ENCODE results near the gene ADAM19.

ADAM19 gene

GRCh38 chr5:157535042-157535865, 40.3 kb downstream of the ADAM19 start:
- TF ChIP-seq GATA1 (IDR thresholded peaks at IDR 0.05; ENCODE audit: low read depth, low read length) = no peak
- no peak for TF ChIP-seq POLR2A (IDR thresholded peaks at IDR 0.05; ENCODE audit: low read length)
- peak; percentile 51 to 78 for DNase-seq

DNA sequence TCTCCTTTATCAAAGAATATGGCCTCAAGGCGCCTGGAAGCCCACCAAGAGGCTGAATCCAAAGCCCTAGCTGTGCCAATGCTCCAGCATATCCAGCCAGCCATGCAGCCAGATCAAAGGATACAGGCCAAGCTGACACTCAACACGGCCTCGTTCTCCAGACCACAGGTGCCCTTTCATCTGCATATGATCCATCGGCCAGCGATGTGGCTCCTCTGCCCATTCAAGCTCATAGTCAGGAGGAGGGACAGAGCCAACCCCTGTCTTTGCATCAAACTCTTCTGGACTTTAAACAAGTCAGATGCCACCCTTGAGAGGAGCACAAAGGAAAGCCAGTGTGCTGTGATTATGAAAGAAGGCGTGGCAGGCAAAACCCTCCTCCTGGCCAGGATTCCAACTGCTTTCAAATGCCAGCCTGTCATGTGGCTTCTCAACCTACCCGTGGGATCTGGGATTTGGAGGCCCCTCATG, 42.5 kb downstream of the ADAM19 start:
- DNase-seq = no peak
- no peak for TF ChIP-seq POLR2A (IDR thresholded peaks at IDR 0.05; ENCODE audit: low read length)
- no peak for TF ChIP-seq GATA1 (IDR thresholded peaks at IDR 0.05; ENCODE audit: low read depth, low read length)

DNA sequence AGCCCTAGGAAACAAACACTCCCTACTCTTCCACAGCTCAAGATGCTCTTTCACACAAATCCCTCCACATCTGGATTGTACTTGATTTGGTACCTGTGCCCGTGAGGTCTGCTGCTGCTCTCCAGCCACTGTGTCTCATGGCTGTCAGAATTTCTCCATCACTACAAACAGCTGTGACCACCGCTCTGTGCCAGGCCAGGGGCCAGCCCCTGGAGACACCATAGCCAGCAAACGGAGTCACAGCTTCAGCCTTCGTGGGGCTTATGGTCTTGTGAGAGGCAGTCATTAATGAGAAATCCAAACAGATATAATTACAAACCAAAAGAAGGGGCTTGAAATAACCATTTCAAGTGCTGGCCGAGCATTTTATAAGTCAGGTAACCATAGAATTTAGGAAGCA, 43.6 kb downstream of the ADAM19 start:
- DNase-seq = no peak
- no peak for TF ChIP-seq POLR2A (IDR thresholded peaks at IDR 0.05; ENCODE audit: low read length)
- no peak for TF ChIP-seq GATA1 (IDR thresholded peaks at IDR 0.05; ENCODE audit: low read depth, low read length)

- TF ChIP-seq POLR2A (IDR thresholded peaks at IDR 0.05; ENCODE audit: low read length) (no peak), GATA1 (IDR thresholded peaks at IDR 0.05; ENCODE audit: low read depth, low read length) (no peak)
- no peak for DNase-seq
Measured at GRCh38 chr5:157530226-157530972, 45.2 kb downstream of the ADAM19 start.

DNA sequence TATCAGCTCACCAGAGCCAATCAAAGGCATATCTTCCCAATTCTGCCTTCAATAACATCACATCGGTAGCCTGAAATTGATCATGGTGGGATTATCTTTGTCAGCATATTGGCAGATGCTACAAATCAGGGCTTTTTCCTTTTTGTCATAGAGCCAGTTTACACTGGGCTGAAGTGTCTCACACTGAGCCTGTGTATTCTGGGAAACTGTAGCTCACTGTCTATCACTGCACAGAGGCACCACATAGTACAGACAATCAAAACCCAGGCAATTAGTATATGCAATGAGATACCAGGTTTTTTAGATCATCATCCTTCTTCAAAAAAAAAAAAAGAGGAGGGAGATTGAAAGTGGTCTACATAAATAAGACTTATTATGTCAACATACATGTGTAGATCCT, 46.6 kb downstream of the ADAM19 start:
- TF ChIP-seq POLR2A (IDR thresholded peaks at IDR 0.05; ENCODE audit: low read length) (no peak), GATA1 (IDR thresholded peaks at IDR 0.05; ENCODE audit: low read depth, low read length) (no peak)
- DNase-seq = no peak

DNA sequence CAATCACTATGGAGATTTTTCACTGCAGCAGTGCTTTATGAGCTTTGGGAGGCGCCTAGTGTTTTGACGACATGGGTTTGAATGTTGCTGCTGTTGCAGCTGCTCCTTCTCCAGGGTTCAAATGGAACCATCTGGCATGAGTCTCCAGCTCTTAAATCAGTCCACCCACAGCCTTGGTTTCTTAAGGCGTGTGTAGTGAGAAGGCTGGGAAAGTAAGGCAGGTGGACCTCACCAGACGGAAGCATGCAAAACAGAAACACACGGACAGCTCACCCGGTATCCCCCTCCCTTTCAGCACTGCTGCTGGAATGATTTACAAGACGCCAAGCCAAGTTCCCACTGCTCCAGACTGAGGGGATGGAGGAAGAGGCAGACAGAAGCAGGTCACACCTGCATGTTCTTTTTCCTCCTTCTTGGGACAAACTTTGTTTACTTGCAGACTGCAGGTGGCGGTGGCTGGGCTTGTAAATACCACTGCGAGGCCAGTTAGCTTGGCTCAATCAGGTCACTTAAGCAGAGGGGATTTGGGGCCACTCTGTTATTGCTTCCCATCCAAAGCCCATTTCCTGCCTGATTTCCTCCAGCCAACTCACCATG, 47.4 kb downstream of the ADAM19 start:
- TF ChIP-seq GATA1 (IDR thresholded peaks at IDR 0.05; ENCODE audit: low read depth, low read length) = no peak
- no peak for TF ChIP-seq POLR2A (IDR thresholded peaks at IDR 0.05; ENCODE audit: low read length)
- peak in 1 of 2 experiments; percentile 4 for DNase-seq

GRCh38 chr5:157524887-157525286, 50.7 kb downstream of the ADAM19 start:
- no peak for DNase-seq
- TF ChIP-seq GATA1 (IDR thresholded peaks at IDR 0.05; ENCODE audit: low read depth, low read length) (no peak), POLR2A (IDR thresholded peaks at IDR 0.05; ENCODE audit: low read length) (no peak)

GRCh38 chr5:157523976-157524375, 51.6 kb downstream of the ADAM19 start:
- no peak for TF ChIP-seq GATA1 (IDR thresholded peaks at IDR 0.05; ENCODE audit: low read depth, low read length)
- no peak for TF ChIP-seq POLR2A (IDR thresholded peaks at IDR 0.05; ENCODE audit: low read length)
- DNase-seq = no peak

GRCh38 chr5:157521704-157522029, 53.9 kb downstream of the ADAM19 start:
- no peak for DNase-seq
- no peak for TF ChIP-seq POLR2A (IDR thresholded peaks at IDR 0.05; ENCODE audit: low read length)
- no peak for TF ChIP-seq GATA1 (IDR thresholded peaks at IDR 0.05; ENCODE audit: low read depth, low read length)

DNA sequence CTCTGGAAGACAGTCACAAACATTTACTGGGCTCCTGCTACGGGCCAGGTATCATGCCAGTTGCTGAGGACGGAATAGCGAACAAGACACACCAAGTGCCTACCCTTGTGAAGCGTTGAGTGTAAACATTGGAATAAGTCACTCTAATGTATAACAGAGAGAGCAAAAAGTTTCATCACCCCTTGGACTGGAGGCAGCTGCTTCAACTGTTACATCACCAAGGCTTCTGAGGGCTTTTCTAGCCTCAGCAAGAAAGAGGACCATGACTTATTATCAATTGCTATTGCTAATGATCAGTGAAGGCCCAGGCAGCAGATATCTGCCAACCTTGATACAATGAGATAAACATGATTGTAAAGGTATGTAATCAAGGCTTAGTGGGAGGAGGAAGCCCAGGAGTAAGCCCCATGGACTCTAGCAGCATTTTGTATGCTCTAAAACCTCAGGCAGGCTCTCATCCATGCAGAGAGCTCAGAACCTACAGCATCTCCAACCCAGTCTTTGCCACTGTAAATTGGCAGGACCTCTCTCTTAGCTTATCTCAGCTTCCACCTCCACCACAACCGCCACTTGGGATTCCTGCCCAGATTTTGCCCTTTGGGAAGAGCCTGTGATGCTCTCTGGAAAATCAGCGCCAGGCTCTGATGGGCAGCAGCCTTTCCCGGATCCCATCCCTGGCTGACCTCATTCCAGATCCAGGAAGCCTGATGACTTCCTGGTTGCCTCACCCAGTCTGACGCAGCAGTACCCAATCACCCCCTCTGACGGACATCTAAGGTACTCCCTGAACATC, 54.5 kb downstream of the ADAM19 start:
- no peak for DNase-seq
- TF ChIP-seq GATA1 (IDR thresholded peaks at IDR 0.05; ENCODE audit: low read depth, low read length) (no peak), POLR2A (IDR thresholded peaks at IDR 0.05; ENCODE audit: low read length) (no peak)

GRCh38 chr5:157519579-157520253, 55.9 kb downstream of the ADAM19 start:
- TF ChIP-seq POLR2A (IDR thresholded peaks at IDR 0.05; ENCODE audit: low read length) (no peak), GATA1 (IDR thresholded peaks at IDR 0.05; ENCODE audit: low read depth, low read length) (no peak)
- no peak for DNase-seq

GRCh38 chr5:157518963-157519362, 56.6 kb downstream of the ADAM19 start:
- no peak for DNase-seq
- TF ChIP-seq POLR2A (IDR thresholded peaks at IDR 0.05; ENCODE audit: low read length) (no peak), GATA1 (IDR thresholded peaks at IDR 0.05; ENCODE audit: low read depth, low read length) (no peak)

Data from erythroblast (primary cell).